HEK293 (cell line): ENCODE measurements around the gene QDPR.

Experiments used
- CTCF ChIA-PET: fragments of 350-600 bp; formaldehyde crosslinking; extraction: SDS; loops from one replicate; lab custom pipeline; 2021; ENCODE audit warnings: antibody characterized with exemption; lab: Yijun Ruan, JAX
- POLR2A ChIA-PET: fragments of 300-600 bp; formaldehyde crosslinking; extraction: SDS; loops from one replicate; lab custom pipeline; 2020; ENCODE audit warnings: antibody characterized with exemption, inconsistent platforms; lab: Yijun Ruan, JAX
- H3K27ac ChIP-seq: fragments of 200-500 bp; sonication (Bioruptor generic); 2 replicates; pipeline ENCODE4 v1.5.1; 2014; ENCODE audit warnings: low read depth, low read length, control low read depth, inconsistent platforms; ENCODE audit errors: extremely low read depth
- H3K36me3 ChIP-seq, 2 experiments: fragments of 200-500 bp in 1 of 2; sonication (Bioruptor generic) in 1 of 2; 1 replicate in 1 of 2; 2 replicates in 1 of 2; pipeline ENCODE4 v1.5.1; 2014 to 2017; ENCODE audit warnings: inconsistent platforms in 2 of 2, low read length in 2 of 2; ENCODE audit not compliant: control insufficient read depth in 2 of 2, insufficient read depth in 1 of 2
- H3K4me1 ChIP-seq: fragments of 200-500 bp; sonication (Bioruptor generic); 2 replicates; pipeline ENCODE4 v1.5.1; 2014; ENCODE audit warnings: mild to moderate bottlenecking, low read length, inconsistent platforms; ENCODE audit not compliant: control insufficient read depth, insufficient read depth
- H3K4me3 ChIP-seq: 2 replicates; pipeline ENCODE4 v1.5.1; 2011; ENCODE audit warnings: low read depth, mild to moderate bottlenecking, control low read depth, low read length, moderate library complexity
- H3K9me3 ChIP-seq: fragments of 200-500 bp; sonication (Bioruptor generic); 2 replicates; pipeline ENCODE4 v1.5.1; 2014; ENCODE audit warnings: low read depth, low read length, inconsistent platforms; ENCODE audit not compliant: control insufficient read depth, insufficient read depth
- HIC1 ChIP-seq: fragments of 450-650 bp; formaldehyde crosslinking; IDR thresholded peaks from 2 replicates; pipeline ENCODE4 v1.5.1; 2016; ENCODE audit warnings: missing biosample characterization, missing genetic modification characterization
- KLF10 ChIP-seq: fragments of 450-650 bp; IDR thresholded peaks from 2 replicates; pipeline ENCODE4 v1.5.1; 2018; ENCODE audit warnings: missing biosample characterization, mild to moderate bottlenecking, missing genetic modification characterization
- KLF7 ChIP-seq: fragments of 450-650 bp; formaldehyde crosslinking; IDR thresholded peaks from 2 replicates; pipeline ENCODE4 v1.5.1; 2016; ENCODE audit warnings: missing biosample characterization, missing genetic modification characterization, borderline replicate concordance
- REPIN1 ChIP-seq: fragments of 450-650 bp; formaldehyde crosslinking; IDR thresholded peaks from 2 replicates; pipeline ENCODE4 v1.5.1; 2017; ENCODE audit warnings: missing biosample characterization, missing genetic modification characterization, low read depth
- SP2 ChIP-seq: fragments of 450-650 bp; formaldehyde crosslinking; IDR thresholded peaks from 2 replicates; pipeline ENCODE4 v1.5.1; 2016; ENCODE audit warnings: missing biosample characterization, missing genetic modification characterization
- ZNF10 ChIP-seq: fragments of 450-650 bp; formaldehyde crosslinking; IDR thresholded peaks from 2 replicates; pipeline ENCODE4 v1.5.1; 2017; ENCODE audit warnings: missing biosample characterization, missing genetic modification characterization
- ZNF138 ChIP-seq: fragments of 450-650 bp; formaldehyde crosslinking; IDR thresholded peaks from 2 replicates; pipeline ENCODE4 v1.5.1; 2016; ENCODE audit warnings: missing biosample characterization, missing genetic modification characterization, borderline replicate concordance
- ZNF530 ChIP-seq: fragments of 450-650 bp; formaldehyde crosslinking; IDR thresholded peaks from 2 replicates; pipeline ENCODE4 v1.5.1; 2016; ENCODE audit warnings: low read depth, missing biosample characterization, missing genetic modification characterization
- ZNF549 ChIP-seq: fragments of 450-650 bp; IDR thresholded peaks from 2 replicates; pipeline ENCODE4 v1.5.1; 2018; ENCODE audit warnings: missing biosample characterization, missing genetic modification characterization, mild to moderate bottlenecking, inconsistent platforms, moderate library complexity
- ZNF571 ChIP-seq: fragments of 450-650 bp; formaldehyde crosslinking; IDR thresholded peaks from 2 replicates; pipeline ENCODE4 v1.5.0; 2017; ENCODE audit warnings: missing biosample characterization, missing genetic modification characterization
- ZNF645 ChIP-seq: fragments of 450-650 bp; formaldehyde crosslinking; IDR thresholded peaks from 2 replicates; pipeline ENCODE4; 2016; ENCODE audit warnings: missing biosample characterization, missing genetic modification characterization
- ZNF747 ChIP-seq: fragments of 450-650 bp; formaldehyde crosslinking; IDR thresholded peaks from 2 replicates; pipeline ENCODE4 v1.5.1; 2016; ENCODE audit warnings: missing biosample characterization, missing genetic modification characterization
- ZNF837 ChIP-seq: fragments of 450-650 bp; formaldehyde crosslinking; IDR thresholded peaks from 2 replicates; pipeline ENCODE4 v1.5.1; 2016; ENCODE audit warnings: missing biosample characterization, missing genetic modification characterization
- ZSCAN30 ChIP-seq: fragments of 450-650 bp; IDR thresholded peaks from 2 replicates; pipeline ENCODE4 v1.5.1; 2018; ENCODE audit warnings: missing biosample characterization, mild to moderate bottlenecking, missing genetic modification characterization, moderate library complexity
- TF ChIP-seq, protein P1 (sequence below): fragments of 450-650 bp; formaldehyde crosslinking; IDR thresholded peaks from 2 replicates; pipeline ENCODE4 v1.5.1; 2016; ENCODE audit warnings: missing biosample characterization, missing genetic modification characterization
- TF ChIP-seq, protein P2 (sequence below): fragments of 450-650 bp; formaldehyde crosslinking; IDR thresholded peaks from 2 replicates; pipeline ENCODE4 v1.5.1; 2016; ENCODE audit warnings: missing biosample characterization, missing genetic modification characterization, low read depth
- TF ChIP-seq, protein P3 (sequence below): fragments of 450-650 bp; formaldehyde crosslinking; IDR thresholded peaks from 2 replicates; pipeline ENCODE4 v1.5.1; 2017; ENCODE audit warnings: missing biosample characterization, missing genetic modification characterization
- TF ChIP-seq, protein P4 (sequence below): fragments of 450-650 bp; formaldehyde crosslinking; IDR thresholded peaks from 2 replicates; pipeline ENCODE4 v1.5.1; 2016; ENCODE audit warnings: missing biosample characterization, missing genetic modification characterization
- TF ChIP-seq, protein P5 (sequence below): fragments of 450-650 bp; formaldehyde crosslinking; IDR thresholded peaks from 2 replicates; pipeline ENCODE4 v1.5.1; 2016; ENCODE audit warnings: missing biosample characterization, missing genetic modification characterization
- TF ChIP-seq, protein P6 (sequence below): IDR thresholded peaks from 2 replicates; pipeline ENCODE4 v1.6.1; 2011; ENCODE audit warnings: mild to moderate bottlenecking, low read depth, low read length, borderline replicate concordance

The QDPR gene

GRCh38 chr4:17475481-17475880 lies 36.4 kb downstream of the QDPR start:
- H3K9me3 ChIP-seq: no peaks in the 10 kb centered on the region
- POLR2A ChIA-PET: no interaction called here
- no peaks in the 10 kb centered on the region for H3K36me3 ChIP-seq
- no peak overlapping the region for H3K27ac ChIP-seq
- TF ChIP-seq REPIN1 (no peak), ZNF530 (no peak), KLF7 (tag by site-specific recombination) (no peak), ZNF138 (tag by site-specific recombination) (no peak), KLF10 (no peak), ZNF10 (no peak), ZSCAN30 (tag by site-specific recombination) (no peak), ZNF549 (tag by site-specific recombination) (no peak), ZNF645 (tag by site-specific recombination) (no peak), ZNF747 (tag by site-specific recombination) (no peak), ZNF837 (no peak)
- TF ChIP-seq, protein P1, sequence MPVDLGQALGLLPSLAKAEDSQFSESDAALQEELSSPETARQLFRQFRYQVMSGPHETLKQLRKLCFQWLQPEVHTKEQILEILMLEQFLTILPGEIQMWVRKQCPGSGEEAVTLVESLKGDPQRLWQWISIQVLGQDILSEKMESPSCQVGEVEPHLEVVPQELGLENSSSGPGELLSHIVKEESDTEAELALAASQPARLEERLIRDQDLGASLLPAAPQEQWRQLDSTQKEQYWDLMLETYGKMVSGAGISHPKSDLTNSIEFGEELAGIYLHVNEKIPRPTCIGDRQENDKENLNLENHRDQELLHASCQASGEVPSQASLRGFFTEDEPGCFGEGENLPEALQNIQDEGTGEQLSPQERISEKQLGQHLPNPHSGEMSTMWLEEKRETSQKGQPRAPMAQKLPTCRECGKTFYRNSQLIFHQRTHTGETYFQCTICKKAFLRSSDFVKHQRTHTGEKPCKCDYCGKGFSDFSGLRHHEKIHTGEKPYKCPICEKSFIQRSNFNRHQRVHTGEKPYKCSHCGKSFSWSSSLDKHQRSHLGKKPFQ: no peak
- TF ChIP-seq, protein P2, sequence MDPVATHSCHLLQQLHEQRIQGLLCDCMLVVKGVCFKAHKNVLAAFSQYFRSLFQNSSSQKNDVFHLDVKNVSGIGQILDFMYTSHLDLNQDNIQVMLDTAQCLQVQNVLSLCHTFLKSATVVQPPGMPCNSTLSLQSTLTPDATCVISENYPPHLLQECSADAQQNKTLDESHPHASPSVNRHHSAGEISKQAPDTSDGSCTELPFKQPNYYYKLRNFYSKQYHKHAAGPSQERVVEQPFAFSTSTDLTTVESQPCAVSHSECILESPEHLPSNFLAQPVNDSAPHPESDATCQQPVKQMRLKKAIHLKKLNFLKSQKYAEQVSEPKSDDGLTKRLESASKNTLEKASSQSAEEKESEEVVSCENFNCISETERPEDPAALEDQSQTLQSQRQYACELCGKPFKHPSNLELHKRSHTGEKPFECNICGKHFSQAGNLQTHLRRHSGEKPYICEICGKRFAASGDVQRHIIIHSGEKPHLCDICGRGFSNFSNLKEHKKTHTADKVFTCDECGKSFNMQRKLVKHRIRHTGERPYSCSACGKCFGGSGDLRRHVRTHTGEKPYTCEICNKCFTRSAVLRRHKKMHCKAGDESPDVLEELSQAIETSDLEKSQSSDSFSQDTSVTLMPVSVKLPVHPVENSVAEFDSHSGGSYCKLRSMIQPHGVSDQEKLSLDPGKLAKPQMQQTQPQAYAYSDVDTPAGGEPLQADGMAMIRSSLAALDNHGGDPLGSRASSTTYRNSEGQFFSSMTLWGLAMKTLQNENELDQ (tag by site-specific recombination): no peak
- TF ChIP-seq, protein P3, sequence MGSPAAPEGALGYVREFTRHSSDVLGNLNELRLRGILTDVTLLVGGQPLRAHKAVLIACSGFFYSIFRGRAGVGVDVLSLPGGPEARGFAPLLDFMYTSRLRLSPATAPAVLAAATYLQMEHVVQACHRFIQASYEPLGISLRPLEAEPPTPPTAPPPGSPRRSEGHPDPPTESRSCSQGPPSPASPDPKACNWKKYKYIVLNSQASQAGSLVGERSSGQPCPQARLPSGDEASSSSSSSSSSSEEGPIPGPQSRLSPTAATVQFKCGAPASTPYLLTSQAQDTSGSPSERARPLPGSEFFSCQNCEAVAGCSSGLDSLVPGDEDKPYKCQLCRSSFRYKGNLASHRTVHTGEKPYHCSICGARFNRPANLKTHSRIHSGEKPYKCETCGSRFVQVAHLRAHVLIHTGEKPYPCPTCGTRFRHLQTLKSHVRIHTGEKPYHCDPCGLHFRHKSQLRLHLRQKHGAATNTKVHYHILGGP (tag by site-specific recombination): no peak
- TF ChIP-seq, protein P4, sequence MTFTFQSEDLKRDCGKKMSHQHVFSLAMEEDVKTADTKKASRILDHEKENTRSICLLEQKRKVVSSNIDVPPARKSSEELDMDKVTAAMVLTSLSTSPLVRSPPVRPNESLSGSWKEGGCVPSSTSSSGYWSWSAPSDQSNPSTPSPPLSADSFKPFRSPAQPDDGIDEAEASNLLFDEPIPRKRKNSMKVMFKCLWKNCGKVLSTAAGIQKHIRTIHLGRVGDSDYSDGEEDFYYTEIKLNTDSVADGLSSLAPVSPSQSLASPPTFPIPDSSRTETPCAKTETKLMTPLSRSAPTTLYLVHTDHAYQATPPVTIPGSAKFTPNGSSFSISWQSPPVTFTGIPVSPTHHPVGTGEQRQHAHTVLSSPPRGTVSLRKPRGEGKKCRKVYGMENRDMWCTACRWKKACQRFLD (tag by site-specific recombination): no peak
- TF ChIP-seq, all 188 proteins: peak for 0
- H3K4me1 ChIP-seq: no peaks in the 10 kb centered on the region
- no peak overlapping the region for H3K4me3 ChIP-seq
- CTCF ChIA-PET: interaction anchor here (0.6 kb wide), 1 partner anchor 298 kb away, joined by 4 read pairs; no protein-coding TSS in a partner anchor

- H3K4me3 ChIP-seq: no peak overlapping the region
- H3K36me3 ChIP-seq: no peaks in the 10 kb centered on the region
- no peaks in the 10 kb centered on the region for H3K4me1 ChIP-seq
- CTCF ChIA-PET: interaction anchor here (0.7 to 1.3 kb wide), 3 partner anchors 12 to 985 kb away, joined by 3 to 5 read pairs (median 3); no protein-coding TSS in a partner anchor
- H3K9me3 ChIP-seq: no peaks in the 10 kb centered on the region
- H3K27ac ChIP-seq: no peak overlapping the region
- POLR2A ChIA-PET: no interaction called here
- TF ChIP-seq HIC1: no peak
- TF ChIP-seq SP2 (tag by site-specific recombination): no peak
- TF ChIP-seq, protein P5, sequence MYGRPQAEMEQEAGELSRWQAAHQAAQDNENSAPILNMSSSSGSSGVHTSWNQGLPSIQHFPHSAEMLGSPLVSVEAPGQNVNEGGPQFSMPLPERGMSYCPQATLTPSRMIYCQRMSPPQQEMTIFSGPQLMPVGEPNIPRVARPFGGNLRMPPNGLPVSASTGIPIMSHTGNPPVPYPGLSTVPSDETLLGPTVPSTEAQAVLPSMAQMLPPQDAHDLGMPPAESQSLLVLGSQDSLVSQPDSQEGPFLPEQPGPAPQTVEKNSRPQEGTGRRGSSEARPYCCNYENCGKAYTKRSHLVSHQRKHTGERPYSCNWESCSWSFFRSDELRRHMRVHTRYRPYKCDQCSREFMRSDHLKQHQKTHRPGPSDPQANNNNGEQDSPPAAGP (tag by site-specific recombination): no peak
- TF ChIP-seq ZNF571 (tag by site-specific recombination): no peak
- TF ChIP-seq, protein P6, sequence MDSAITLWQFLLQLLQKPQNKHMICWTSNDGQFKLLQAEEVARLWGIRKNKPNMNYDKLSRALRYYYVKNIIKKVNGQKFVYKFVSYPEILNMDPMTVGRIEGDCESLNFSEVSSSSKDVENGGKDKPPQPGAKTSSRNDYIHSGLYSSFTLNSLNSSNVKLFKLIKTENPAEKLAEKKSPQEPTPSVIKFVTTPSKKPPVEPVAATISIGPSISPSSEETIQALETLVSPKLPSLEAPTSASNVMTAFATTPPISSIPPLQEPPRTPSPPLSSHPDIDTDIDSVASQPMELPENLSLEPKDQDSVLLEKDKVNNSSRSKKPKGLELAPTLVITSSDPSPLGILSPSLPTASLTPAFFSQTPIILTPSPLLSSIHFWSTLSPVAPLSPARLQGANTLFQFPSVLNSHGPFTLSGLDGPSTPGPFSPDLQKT: no peak
Observed at GRCh38 chr4:17469931-17470674, 41.8 kb downstream of the QDPR start.
